IMR-90 (cell line): ENCODE measurements around the gene SEC14L1.

Experiments used
- BHLHE40 ChIP-seq: fragments of 150-350 bp; IDR thresholded peaks from 2 replicates; pipeline ENCODE4 v1.6.1; 2016; ENCODE audit warnings: mild to moderate bottlenecking, low read depth, low read length
- CEBPB ChIP-seq: IDR thresholded peaks from 2 replicates; pipeline ENCODE4 v1.6.1; 2012; ENCODE audit warnings: low read depth, low read length, improper control_type of control experiment
- CTCF ChIP-seq: conservative IDR thresholded peaks from 2 replicates; pipeline ENCODE4 v1.5.1; 2012; ENCODE audit warnings: mild to moderate bottlenecking, low read depth, low read length, improper control_type of control experiment
- ELK1 ChIP-seq: fragments of 150-350 bp; IDR thresholded peaks from 2 replicates; pipeline ENCODE4 v1.6.1; 2016; ENCODE audit warnings: low read depth, mild to moderate bottlenecking, low read length, moderate library complexity, borderline replicate concordance
- MAFK ChIP-seq: IDR thresholded peaks from 2 replicates; pipeline ENCODE4 v1.6.1; 2012; ENCODE audit warnings: low read depth, low read length, improper control_type of control experiment
- NFE2L2 ChIP-seq: fragments of 150-350 bp; IDR thresholded peaks from 2 replicates; pipeline ENCODE4 v1.6.1; 2016; ENCODE audit warnings: low read depth, mild to moderate bottlenecking, low read length
- POLR2A ChIP-seq: IDR thresholded peaks from 2 replicates; pipeline ENCODE4 v1.6.1; 2012; ENCODE audit warnings: mild to moderate bottlenecking, low read depth, low read length
- RAD21 ChIP-seq: IDR thresholded peaks from 2 replicates; pipeline ENCODE4 v1.6.1; 2012; ENCODE audit warnings: low read length, improper control_type of control experiment
- RCOR1 ChIP-seq: IDR thresholded peaks from 2 replicates; pipeline ENCODE4 v1.6.1; 2012; ENCODE audit warnings: mild to moderate bottlenecking, low read length, improper control_type of control experiment; ENCODE audit not compliant: insufficient replicate concordance
- RFX5 ChIP-seq: IDR thresholded peaks from 2 replicates; pipeline ENCODE4 v1.8.0; 2012; ENCODE audit warnings: low read depth, mild to moderate bottlenecking, low read length, moderate library complexity
- SMC3 ChIP-seq: fragments of 150-350 bp; IDR thresholded peaks from 2 replicates; pipeline ENCODE4 v1.6.1; 2016; ENCODE audit warnings: low read depth, mild to moderate bottlenecking, antibody characterized with exemption, low read length, moderate library complexity
- USF2 ChIP-seq: fragments of 150-350 bp; IDR thresholded peaks from 2 replicates; pipeline ENCODE4 v1.6.1; 2017; ENCODE audit warnings: mild to moderate bottlenecking, antibody characterized with exemption, low read length, low read depth

DNA sequence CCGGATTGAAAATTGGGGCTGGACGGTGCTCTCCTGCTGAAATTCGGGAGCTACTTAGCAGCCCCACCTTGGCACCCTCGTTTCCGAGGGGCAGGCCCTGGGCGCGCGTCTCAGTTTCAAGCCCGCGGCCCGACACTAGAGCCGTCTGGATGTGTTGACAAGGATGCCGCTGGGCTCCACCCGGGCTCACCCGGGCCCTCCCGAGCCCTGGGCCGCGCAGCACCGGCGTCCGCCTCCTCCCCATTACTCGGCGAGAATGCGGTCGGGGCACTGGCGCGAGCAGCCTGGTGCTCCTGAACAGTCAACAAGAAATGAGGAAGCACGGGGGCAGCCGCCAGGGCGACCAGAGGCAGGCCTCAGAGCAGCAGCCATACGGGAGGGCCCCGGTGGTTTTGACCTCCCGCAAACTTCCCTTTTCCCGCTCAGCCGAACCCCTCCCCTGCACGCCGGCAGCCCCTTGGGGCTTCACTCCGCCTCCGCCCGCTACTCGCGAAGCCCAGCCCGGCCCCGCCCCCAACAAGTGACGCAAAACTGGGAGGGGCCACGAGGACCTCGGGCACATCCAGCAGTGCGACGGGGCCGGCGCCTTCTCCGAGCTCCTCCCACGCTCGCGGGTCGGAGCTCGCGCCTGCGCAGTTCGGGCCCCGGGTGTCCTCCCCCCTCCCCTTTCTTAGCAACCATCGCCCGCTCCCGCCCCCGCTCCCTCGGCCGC lies 447 bp upstream of the SEC14L1 start:
- no peak for TF ChIP-seq CTCF
- TF ChIP-seq RAD21: 0 out of 2 replicates have a peak, but pooled peaks have one; percentile 3
- TF ChIP-seq NFE2L2: no peak
- TF ChIP-seq CEBPB: peak; percentile 56
- TF ChIP-seq SMC3: no peak
- TF ChIP-seq POLR2A: peak; percentile 84
- no peak for TF ChIP-seq RCOR1
- no peak for TF ChIP-seq ELK1
- peak; percentile 65 for TF ChIP-seq USF2
- no peak; the same call in 1 of the 2 replicates for TF ChIP-seq BHLHE40
- TF ChIP-seq MAFK: no peak
- TF ChIP-seq RFX5: no peak
